22Rv1 (cell line): ENCODE results near the gene YAP1.

ENCODE experiments used
- H3K27ac ChIP-seq: fragments of 450-650 bp; 2 replicates; pipeline ENCODE4 v1.5.1; 2017
- ZFX ChIP-seq: fragments of 450-650 bp; IDR thresholded peaks from 2 replicates; pipeline ENCODE4 v1.6.1; 2017; ENCODE audit warnings: antibody characterized with exemption, borderline replicate concordance
- TF ChIP-seq, protein P1 (sequence below): fragments of 450-650 bp; IDR thresholded peaks from 2 replicates; pipeline ENCODE4 v1.5.1; 2017; ENCODE audit warnings: mild to moderate bottlenecking

Gene YAP1

DNA sequence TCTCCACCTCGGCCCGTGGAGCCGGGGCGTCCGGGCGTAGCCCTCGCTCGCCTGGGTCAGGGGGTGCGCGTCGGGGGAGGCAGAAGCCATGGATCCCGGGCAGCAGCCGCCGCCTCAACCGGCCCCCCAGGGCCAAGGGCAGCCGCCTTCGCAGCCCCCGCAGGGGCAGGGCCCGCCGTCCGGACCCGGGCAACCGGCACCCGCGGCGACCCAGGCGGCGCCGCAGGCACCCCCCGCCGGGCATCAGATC lies 439 bp downstream of the YAP1 start:
- TF ChIP-seq, protein P1, sequence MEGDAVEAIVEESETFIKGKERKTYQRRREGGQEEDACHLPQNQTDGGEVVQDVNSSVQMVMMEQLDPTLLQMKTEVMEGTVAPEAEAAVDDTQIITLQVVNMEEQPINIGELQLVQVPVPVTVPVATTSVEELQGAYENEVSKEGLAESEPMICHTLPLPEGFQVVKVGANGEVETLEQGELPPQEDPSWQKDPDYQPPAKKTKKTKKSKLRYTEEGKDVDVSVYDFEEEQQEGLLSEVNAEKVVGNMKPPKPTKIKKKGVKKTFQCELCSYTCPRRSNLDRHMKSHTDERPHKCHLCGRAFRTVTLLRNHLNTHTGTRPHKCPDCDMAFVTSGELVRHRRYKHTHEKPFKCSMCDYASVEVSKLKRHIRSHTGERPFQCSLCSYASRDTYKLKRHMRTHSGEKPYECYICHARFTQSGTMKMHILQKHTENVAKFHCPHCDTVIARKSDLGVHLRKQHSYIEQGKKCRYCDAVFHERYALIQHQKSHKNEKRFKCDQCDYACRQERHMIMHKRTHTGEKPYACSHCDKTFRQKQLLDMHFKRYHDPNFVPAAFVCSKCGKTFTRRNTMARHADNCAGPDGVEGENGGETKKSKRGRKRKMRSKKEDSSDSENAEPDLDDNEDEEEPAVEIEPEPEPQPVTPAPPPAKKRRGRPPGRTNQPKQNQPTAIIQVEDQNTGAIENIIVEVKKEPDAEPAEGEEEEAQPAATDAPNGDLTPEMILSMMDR, result no peak
- no peak for TF ChIP-seq ZFX
- peak overlapping the region; percentile 96 for H3K27ac ChIP-seq

DNA sequence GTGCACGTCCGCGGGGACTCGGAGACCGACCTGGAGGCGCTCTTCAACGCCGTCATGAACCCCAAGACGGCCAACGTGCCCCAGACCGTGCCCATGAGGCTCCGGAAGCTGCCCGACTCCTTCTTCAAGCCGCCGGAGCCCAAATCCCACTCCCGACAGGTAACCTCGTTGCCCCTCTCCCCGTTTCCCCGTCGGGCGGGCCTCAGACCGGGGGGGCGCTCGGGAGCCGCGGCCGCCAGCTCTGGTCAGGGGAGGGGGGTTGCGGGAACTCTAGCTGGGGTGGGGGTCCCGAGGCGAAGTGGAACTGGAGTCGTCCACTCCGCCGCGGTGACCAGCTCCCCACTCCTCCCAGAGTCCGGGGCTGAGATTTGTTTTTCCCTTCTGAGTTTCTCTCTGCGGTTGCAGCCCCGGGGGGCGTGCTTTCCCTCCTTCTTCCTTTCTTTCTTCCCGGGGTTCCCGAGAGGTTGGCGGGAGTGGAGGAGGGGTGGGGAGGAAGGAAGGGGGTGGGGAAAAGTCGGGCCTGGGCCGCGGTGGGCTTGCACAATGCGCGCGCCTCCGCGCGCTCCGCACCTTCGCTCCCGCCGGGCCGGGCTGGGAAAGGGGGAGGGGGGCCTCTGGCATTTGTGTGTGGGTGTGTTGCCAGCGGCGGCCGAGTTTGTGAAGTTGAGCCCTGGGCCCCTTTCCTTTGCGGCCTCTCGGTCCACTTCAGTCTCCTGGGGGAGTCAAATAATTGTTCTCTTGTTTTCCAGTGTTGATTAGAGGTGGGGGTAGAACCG lies 952 bp downstream of the YAP1 start:
- H3K27ac ChIP-seq, result peak overlapping the region; percentile 96
- TF ChIP-seq ZFX, result no peak

DNA sequence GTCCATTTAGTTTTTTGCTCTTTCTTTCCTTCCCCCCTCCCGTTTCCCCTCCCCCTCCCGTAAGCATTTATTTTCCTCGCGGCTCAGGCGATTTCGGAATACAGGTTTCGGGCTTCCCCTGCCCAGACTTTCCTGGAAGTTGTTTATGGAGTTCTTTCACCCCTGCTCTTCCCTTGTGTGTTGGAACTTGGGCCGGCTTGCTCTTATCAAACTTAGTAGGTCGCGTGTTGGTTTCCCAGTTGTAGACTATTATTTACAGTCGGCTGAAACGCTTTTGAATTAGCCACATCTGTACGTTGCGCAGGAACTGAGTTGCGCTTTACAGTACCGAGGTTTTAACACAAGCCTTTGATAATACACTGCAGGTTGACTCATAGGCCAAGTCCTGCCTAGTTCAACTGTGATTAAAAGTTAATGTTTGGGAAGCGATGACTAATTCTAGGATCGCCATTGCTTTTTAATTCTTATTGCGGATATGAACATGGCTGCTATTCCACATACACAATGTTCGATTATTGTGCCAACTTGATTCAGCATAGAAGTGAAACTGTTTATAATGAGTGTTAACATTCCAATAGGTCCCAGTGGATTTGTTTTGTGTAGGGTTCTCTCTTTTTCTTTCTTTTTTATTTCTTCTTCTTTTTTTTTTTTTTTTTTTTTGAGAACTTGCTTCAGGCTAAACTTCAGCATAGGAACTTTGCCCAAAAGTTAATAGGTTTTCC lies 1.7 kb downstream of the YAP1 start:
- peak overlapping the region; percentile 96 for H3K27ac ChIP-seq

DNA sequence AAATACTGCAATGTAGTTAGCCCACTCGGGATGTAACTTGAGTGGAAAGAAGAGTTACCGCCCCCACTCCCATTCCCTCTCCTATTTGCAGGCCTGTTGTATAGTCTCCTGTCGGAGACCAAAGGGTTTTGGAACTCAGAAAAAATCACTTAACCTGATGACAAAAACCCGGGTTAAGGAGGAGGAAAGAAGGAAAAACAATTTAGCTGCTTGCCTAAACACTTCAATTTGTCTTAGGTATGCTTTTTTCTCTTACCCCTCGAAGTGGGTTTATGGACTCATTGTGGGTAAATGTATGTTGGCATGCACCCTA lies 2.2 kb downstream of the YAP1 start:
- peak overlapping the region; percentile 96 for H3K27ac ChIP-seq
- TF ChIP-seq ZFX, result no peak
- TF ChIP-seq, protein P1, result no peak

More for the DNA sequence above, 1.7 kb downstream of the YAP1 start:
- TF ChIP-seq, protein P1, result no peak
- no peak for TF ChIP-seq ZFX

DNA sequence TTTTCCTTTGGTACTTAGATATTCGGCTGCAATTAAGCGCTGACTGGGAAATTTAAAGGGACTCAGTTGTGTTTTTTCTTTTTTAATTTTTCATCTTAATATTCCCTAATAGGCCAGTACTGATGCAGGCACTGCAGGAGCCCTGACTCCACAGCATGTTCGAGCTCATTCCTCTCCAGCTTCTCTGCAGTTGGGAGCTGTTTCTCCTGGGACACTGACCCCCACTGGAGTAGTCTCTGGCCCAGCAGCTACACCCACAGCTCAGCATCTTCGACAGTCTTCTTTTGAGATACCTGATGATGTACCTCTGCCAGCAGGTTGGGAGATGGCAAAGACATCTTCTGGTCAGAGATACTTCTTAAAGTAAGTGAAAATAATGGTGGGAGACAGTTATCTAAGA lies 3.8 kb downstream of the YAP1 start:
- no peak overlapping the region for H3K27ac ChIP-seq
- TF ChIP-seq, protein P1, result no peak
- no peak for TF ChIP-seq ZFX

DNA sequence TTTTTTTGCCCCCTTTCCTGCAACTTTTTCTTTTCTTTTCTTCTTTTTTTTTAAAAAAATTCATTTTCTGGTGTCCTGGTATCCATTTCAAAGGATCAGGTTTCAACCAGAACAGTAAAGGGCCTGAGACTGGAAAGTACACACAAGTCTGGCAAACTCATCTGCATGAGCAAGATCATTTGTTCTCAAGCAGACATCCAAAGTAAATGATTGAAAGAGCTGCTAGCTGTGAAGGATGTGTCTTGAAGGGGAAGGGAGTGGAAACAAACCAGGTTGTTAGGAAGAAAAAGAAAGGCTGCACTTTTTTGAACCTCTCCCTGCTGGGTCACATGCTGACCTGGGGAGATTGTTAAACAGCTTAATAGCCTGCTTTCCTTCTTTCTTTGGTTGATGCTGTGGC lies 5.3 kb downstream of the YAP1 start:
- TF ChIP-seq, protein P1, result no peak
- no peak for TF ChIP-seq ZFX
- H3K27ac ChIP-seq, result peak overlapping the region; percentile 78

DNA sequence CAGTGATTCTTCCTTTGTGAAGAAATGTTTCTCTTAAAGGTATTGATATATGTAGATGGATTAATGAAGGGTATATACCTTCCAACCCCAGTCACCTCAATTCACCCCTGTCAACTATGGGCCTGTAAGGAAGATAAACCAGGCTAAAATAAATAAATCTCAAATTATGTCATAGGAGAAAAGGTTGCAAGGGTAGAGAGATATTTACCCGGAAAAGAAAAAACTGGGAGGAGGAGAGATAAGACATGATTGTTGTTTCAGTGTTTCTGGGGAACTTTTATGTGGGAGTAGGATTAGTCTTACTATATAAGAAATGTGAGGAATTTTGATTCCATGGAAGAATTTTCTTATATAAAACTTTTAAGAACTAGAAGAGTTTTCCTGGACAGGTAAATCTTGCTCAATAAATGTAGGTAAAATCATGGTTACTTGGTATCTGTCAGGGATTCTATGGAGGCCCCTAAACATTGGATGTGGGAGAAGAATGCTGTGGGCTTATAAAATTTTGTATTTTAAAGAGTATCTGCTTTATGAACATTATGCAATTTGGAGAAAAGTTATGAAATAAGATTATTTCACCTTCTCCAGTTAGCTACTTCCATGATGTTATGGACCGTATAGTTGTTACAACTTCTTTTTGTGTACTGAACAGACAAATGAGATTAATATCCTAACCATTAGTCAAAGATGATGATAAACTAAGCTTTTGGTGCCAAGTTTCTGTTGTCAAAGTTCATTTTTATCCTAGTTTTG lies 6.4 kb downstream of the YAP1 start:
- no peak for TF ChIP-seq ZFX
- TF ChIP-seq, protein P1, result no peak
- peak overlapping the region; percentile 78 for H3K27ac ChIP-seq
